Osteoblast (primary cell): ENCODE results near the gene ZNF106. TPM values are rescaled to one million over a fixed set of nuclear protein-coding genes. Genes with fewer than 3 reads are reported as not detected.
A peak's percentile ranks its signal among the peaks of the same experiment; 100 is the strongest.

ENCODE experiments used
- DNase-seq: peaks from one replicate; pipeline ENCODE4 v3.0.0; 2011; ENCODE audit warnings: low spot score, mixed read lengths; ENCODE audit not compliant: insufficient read length; ENCODE audit errors: missing footprints
- H2AFZ ChIP-seq: 2 replicates; pipeline ENCODE4 v1.6.0; 2011; ENCODE audit warnings: mild to moderate bottlenecking, low read length
- H3K27ac ChIP-seq: 2 replicates; pipeline ENCODE4 v1.5.1; 2011; ENCODE audit warnings: mild to moderate bottlenecking, low read depth, low read length, moderate library complexity
- H3K27me3 ChIP-seq: 2 replicates; pipeline ENCODE4 v1.6.0; 2012; ENCODE audit warnings: mild to moderate bottlenecking, control low read depth, inconsistent platforms, low read length, moderate library complexity; ENCODE audit not compliant: insufficient read depth
- H3K36me3 ChIP-seq: 2 replicates; pipeline ENCODE4 v1.5.1; 2011; ENCODE audit warnings: mild to moderate bottlenecking, low read length, control low read depth, moderate library complexity; ENCODE audit not compliant: insufficient read depth
- H3K4me1 ChIP-seq: 2 replicates; pipeline ENCODE4 v1.5.1; 2011; ENCODE audit warnings: mild to moderate bottlenecking, low read length, control low read depth, moderate library complexity; ENCODE audit not compliant: insufficient read depth
- H3K4me2 ChIP-seq: 2 replicates; pipeline ENCODE4 v1.6.0; 2011; ENCODE audit warnings: mild to moderate bottlenecking, low read length; ENCODE audit not compliant: insufficient read depth
- H3K4me3 ChIP-seq: fragments of 200-600 bp; sonication (generic); 3 replicates; pipeline ENCODE4 v1.5.1; 2012; ENCODE audit warnings: mild to moderate bottlenecking, low read length, inconsistent platforms; ENCODE audit not compliant: insufficient read depth
- H3K79me2 ChIP-seq: 2 replicates; pipeline ENCODE4 v1.6.0; 2012; ENCODE audit warnings: mild to moderate bottlenecking, low read length, control low read depth, inconsistent platforms; ENCODE audit not compliant: insufficient read depth
- H3K9me3 ChIP-seq: 2 replicates; pipeline ENCODE4 v1.5.1; 2011; ENCODE audit warnings: low read depth, low read length, control low read depth
- H4K20me1 ChIP-seq: 2 replicates; pipeline ENCODE4 v1.6.0; 2012; ENCODE audit warnings: mild to moderate bottlenecking, low read length, control low read depth; ENCODE audit not compliant: insufficient read depth
- total RNA-seq: library from RNA; depleted of rRNA; stranded (reverse); fragments of >200 nt; gene quantifications from 2 replicates; pipeline ENCODE4 v1.2.3, GENCODE V29; 2012
- TF ChIP-seq, protein P1 (sequence below): IDR thresholded peaks from 2 replicates; pipeline ENCODE4 v1.5.1; 2011; ENCODE audit warnings: mild to moderate bottlenecking, low read depth, low read length, moderate library complexity; ENCODE audit errors: extremely low read depth

Gene ZNF106
- total RNA-seq, 1 donor, result 89.0 TPM

- Histone ChIP-seq H2AFZ (peak overlapping the region; percentile 42), H3K9me3 (no peaks in the 10 kb centered on the region), H4K20me1 (no peaks in the 10 kb centered on the region), H3K36me3 (no peaks in the 10 kb centered on the region), H3K4me1 (no peaks in the 10 kb centered on the region), H3K27me3 (no peaks in the 10 kb centered on the region), H3K4me2 (no peak overlapping the region), H3K27ac (no peak overlapping the region), H3K4me3 (no peak overlapping the region), H3K79me2 (no peaks in the 10 kb centered on the region)
- DNase-seq, result no peak
- TF ChIP-seq, protein P1, sequence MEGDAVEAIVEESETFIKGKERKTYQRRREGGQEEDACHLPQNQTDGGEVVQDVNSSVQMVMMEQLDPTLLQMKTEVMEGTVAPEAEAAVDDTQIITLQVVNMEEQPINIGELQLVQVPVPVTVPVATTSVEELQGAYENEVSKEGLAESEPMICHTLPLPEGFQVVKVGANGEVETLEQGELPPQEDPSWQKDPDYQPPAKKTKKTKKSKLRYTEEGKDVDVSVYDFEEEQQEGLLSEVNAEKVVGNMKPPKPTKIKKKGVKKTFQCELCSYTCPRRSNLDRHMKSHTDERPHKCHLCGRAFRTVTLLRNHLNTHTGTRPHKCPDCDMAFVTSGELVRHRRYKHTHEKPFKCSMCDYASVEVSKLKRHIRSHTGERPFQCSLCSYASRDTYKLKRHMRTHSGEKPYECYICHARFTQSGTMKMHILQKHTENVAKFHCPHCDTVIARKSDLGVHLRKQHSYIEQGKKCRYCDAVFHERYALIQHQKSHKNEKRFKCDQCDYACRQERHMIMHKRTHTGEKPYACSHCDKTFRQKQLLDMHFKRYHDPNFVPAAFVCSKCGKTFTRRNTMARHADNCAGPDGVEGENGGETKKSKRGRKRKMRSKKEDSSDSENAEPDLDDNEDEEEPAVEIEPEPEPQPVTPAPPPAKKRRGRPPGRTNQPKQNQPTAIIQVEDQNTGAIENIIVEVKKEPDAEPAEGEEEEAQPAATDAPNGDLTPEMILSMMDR, result no peak
These were observed 123.9 kb downstream of the ZNF106 start for GRCh38 chr15:42367041-42367440.

DNA sequence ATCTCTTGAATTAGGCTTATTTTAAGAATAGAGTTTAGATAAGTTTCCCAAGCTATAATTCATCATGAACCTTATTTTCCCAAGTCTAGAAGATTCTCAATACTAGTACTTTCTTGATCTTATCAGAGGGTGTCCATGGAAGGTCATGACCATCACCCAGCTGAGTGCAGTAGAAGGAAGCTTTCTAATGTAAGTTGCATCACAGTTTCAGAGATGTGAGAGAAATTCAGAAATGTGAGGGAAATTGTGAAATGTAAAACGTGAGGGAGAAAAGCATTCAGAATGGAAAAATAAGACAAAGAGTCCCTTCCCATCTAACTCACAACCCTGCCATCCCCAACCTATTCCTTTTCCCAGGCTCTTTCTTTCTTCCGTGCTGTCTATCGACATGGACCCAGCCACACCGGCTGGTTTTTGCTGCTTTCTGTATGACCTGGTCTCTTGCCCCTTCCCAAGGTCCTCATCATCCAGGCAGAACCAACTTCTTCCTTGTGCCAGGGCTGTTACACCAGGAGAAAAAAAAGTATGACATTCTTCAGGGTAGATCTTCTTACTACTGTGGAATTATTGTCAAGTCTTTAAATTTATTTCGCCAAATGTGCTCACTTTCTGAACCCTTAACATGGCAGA is 124.9 kb downstream of the ZNF106 start:
- Histone ChIP-seq H3K9me3 (no peaks in the 10 kb centered on the region), H2AFZ (no peak overlapping the region), H3K27ac (no peak overlapping the region), H3K4me3 (no peak overlapping the region), H3K79me2 (no peaks in the 10 kb centered on the region), H3K4me1 (no peaks in the 10 kb centered on the region), H4K20me1 (no peaks in the 10 kb centered on the region), H3K4me2 (no peak overlapping the region), H3K27me3 (no peaks in the 10 kb centered on the region), H3K36me3 (no peaks in the 10 kb centered on the region)
- no peak for DNase-seq
- TF ChIP-seq, protein P1, result no peak

DNA sequence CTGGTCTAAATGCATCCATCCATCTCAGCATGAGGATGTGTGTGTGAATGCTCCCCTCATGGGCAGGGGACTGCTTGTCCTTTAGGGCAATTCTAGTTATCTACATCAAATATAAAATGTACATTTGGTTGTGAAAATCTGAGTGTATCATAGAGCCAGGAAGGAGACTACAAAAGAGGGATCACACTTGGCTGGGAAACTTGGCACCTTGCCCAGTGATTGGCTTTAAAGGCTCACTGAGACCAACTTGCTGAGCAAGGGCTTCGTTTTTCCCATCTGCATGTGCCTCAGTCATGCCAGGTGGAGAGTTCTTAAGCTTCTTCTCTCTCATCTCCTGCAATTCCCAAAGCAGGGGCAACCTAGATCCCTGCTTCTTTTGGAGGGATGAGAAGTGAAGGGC is 126.4 kb downstream of the ZNF106 start:
- H3K27me3 ChIP-seq, result no peaks in the 10 kb centered on the region
- DNase-seq, result no peak
- TF ChIP-seq, protein P1, result no peak
- no peaks in the 10 kb centered on the region for H3K36me3 ChIP-seq
- no peaks in the 10 kb centered on the region for H3K4me1 ChIP-seq
- H4K20me1 ChIP-seq, result no peaks in the 10 kb centered on the region
- H3K9me3 ChIP-seq, result no peaks in the 10 kb centered on the region
- no peak overlapping the region for H3K4me3 ChIP-seq
- H3K79me2 ChIP-seq, result no peaks in the 10 kb centered on the region
- H3K27ac ChIP-seq, result no peak overlapping the region
- H3K4me2 ChIP-seq, result no peak overlapping the region
- no peak overlapping the region for H2AFZ ChIP-seq

GRCh38 chr15:42363942-42364341 is 127.0 kb downstream of the ZNF106 start:
- TF ChIP-seq, protein P1, result no peak

More at GRCh38 chr15:42363942-42364341, 127.0 kb downstream of the ZNF106 start:
- no peak overlapping the region for H3K4me3 ChIP-seq
- no peaks in the 10 kb centered on the region for H3K27me3 ChIP-seq
- no peaks in the 10 kb centered on the region for H3K4me1 ChIP-seq
- H3K4me2 ChIP-seq, result no peak overlapping the region
- no peaks in the 10 kb centered on the region for H3K79me2 ChIP-seq
- no peak for DNase-seq
- no peaks in the 10 kb centered on the region for H3K9me3 ChIP-seq
- H4K20me1 ChIP-seq, result no peaks in the 10 kb centered on the region
- H3K36me3 ChIP-seq, result no peaks in the 10 kb centered on the region
- no peak overlapping the region for H3K27ac ChIP-seq
- no peak overlapping the region for H2AFZ ChIP-seq
